Hematopoietic multipotent progenitor cell treated with erythropoietin and hydrocortisone succinate and interleukin-3 and kit ligand, for 4 days (in vitro differentiated cells): ENCODE measurements around the gene WEE2.
"Not testable (repeated sequence)": the region's sequence is repeated elsewhere in the genome, so short reads cannot be mapped to it uniquely, and the experiment has no call there.

ENCODE experiments used
- DNase-seq: peaks from one replicate; pipeline ENCODE4 v3.0.0-alpha.2; 2015

Gene WEE2

DNA sequence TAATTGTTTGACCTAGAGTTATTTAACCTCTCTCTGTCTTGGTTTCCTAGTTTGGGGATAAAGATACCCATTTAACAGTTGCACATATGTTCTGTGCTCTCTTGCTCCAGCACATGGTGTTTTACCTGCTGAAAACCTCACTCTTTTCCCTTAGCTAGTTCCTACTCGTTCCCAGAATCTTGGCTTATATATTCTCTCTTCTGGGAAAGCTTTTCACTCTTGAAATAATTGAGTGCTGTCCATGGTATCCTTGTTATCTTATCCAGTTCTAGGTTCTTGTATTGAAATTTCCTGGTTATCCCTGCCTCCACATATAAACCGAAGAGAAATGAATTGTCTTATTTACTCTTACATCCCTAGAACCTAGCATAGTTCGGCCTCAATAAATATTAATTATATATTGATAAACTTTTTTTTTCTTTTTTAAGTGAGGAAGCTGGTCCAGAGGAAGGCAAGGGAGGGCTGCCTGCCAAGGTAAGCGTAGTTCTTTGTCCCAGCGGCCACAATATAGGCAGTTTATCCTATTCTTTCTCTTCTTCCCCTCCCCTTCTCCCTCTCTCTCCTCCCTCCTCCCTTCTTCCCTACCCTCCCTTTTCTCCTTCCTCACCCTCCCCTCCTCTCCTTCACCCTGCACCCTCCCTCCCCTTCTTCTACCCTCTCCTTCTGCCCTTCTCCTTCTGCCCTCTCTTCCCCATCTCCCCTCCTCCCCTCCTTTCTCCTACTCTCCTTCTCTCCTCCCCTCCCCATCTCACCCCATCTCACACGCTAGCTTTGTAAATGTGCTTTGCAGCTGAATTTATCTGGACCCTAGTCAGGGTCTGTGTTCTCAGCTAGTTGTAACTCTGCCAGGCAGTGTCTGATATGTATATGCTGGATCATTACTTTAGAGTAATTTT, 7.9 kb downstream of the WEE2 start:
- DNase-seq, result no peak

- no peak for DNase-seq
Measured at GRCh38 chr7:141717450-141717849, 9.3 kb downstream of the WEE2 start.

GRCh38 chr7:141722529-141722928, 14.4 kb downstream of the WEE2 start:
- DNase-seq, result no peak

DNA sequence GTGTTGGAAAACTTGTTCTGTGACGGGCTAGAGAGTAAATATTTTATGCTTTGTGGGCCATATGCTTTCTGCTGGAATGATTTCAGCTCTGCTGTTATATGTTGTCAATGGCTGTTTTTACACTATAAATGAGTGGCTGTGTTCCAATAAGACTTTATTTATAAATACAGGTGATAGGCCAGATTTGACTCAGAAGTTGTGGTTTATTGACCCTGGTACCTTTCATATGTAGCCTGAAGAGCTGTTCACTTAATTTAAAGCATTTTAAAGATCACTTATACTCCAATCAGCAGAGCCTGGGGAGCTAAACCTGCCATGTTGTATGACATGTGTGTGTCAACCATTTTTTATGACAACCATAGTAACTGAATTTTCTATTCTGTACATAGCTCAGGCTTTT, 20.9 kb downstream of the WEE2 start:
- no peak for DNase-seq

- no peak for DNase-seq
Measured at GRCh38 chr7:141731476-141732149, 23.5 kb downstream of the WEE2 start.

GRCh38 chr7:141737118-141737835, 29.1 kb downstream of the WEE2 start:
- DNase-seq, result peak; percentile 60

DNA sequence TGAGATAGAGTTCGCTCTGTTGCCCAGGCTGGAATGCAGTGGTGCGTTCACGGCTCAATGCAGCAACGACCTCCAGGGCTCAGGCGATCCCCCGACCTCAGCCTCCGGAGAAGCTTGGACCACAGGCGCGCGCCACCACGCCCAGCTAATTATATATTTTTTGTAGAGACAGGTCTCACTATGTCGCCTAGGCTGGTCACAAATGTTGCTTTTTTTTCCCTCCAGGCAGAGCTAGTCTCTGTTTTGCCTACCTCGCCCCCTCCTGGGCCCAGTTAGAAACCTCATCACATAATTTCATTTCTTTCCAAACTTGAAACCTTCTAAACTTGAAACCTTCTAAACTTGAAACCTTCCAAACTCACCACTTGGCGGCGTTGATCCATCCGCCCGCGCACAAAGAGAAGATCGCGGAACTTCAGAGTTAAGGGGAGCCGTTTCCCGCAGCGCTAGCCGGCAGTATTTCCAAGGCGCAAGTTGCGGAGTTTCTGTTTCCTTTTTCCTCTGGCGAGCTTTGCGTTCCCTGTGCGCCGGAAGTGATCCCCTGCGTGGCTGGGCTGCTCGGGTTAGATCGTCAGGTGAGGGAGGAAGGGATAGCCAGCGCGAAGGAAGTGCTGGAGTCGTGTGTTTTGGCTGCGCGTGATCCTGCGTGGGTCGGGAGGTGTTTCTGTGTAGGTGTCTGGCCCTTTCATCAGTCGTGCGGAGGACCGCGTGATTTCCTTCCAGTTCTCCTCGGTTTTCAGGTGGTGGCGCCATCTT, 29.9 kb downstream of the WEE2 start, which contains the start of gene SSBP1:
TSS of gene SSBP1 (plus strand) at position 523 of the 756 bp plus-strand sequence. CDS start 809 bp downstream, outside the sequence.
- DNase-seq, result peak; percentile 98

DNA sequence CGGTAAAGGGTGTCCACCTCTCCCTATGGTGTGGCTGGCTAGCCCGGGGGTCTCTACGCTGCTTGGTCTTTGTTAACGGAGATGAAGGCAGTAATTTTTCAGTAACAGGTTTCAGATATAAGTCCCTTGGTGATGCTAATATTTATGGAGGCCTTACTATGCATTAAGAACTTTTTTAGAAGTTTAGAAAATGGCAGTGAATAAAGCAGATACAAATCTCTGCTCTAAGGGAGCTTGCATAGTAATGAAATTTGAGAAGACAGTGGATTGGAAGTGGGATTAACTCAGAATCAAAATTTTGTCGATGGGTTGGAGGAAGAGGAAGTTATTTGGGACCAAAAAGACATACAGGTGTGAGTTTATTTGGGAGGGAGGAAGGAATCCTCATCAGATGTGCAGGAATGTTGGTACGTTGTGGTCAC, 30.4 kb downstream of the WEE2 start:
- no peak for DNase-seq

- DNase-seq, result no peak
Measured at GRCh38 chr7:141739250-141739649, 31.1 kb downstream of the WEE2 start.

- no peak for DNase-seq
Measured at GRCh38 chr7:141742229-141742628, 34.1 kb downstream of the WEE2 start.

- no peak for DNase-seq
Measured at GRCh38 chr7:141744131-141744530, 36.0 kb downstream of the WEE2 start.

GRCh38 chr7:141748396-141748795, 40.2 kb downstream of the WEE2 start:
- DNase-seq, result no peak

DNA sequence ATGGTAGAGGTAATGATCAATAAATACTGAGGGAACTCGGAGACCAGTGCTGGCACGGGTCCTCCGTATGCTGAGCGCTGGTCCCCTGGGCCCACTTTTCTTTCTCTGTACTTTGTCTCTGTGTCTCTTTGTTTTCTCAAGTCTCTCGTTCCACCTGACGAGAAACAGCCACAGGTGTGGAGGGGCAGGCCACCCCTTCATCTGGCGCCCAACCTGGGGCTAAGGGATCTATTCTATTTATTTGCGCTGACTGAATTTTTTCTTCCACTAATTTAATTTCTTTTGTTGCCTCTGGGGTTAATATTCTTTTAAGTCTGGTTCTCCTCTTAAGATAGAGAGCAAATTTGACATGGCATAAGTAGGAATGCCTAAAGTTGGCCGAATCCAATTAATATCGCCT, 43.8 kb downstream of the WEE2 start:
- peak; percentile 28 for DNase-seq

DNA sequence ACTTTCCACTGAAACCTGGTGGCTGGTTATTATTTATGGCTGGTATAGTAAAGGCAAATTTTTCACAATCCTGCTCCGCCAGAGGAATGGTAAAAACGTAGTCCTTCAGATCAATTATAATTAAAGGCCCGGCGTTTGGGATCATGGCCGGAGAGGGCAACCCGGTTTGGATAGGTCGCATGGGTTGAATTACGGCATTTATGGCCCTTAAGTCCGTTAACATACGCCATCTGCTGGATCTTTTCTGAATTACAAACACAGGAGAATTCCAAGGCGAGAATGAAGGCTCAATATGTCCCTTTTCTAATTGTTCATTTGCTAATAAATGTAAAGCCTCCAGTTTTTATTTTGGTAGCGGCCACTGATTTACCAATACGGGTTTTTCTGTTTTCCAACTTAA, 44.5 kb downstream of the WEE2 start:
- peak; percentile 44 for DNase-seq

DNA sequence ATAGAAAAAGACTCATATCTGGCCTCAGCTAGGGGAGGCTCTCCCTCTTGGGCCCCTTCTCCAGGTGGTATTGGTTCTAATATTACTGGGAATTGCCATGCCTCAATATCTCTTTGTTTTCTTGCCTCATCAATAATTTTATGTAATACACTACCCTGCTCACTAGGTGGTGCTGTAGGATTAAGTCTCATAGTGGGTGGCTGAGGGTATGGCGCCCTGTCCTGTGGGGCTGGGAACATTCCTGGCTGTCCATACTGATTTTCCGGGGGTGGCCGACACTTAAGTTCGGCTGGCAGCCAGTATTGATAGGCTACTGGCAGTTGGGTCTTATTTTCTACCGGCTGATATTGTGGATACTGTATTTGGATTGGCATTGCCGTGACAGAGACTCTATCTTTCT, 46.8 kb downstream of the WEE2 start:
- DNase-seq, result peak; percentile 70

- DNase-seq, result no peak
Measured at GRCh38 chr7:141763797-141764196, 55.6 kb downstream of the WEE2 start, which contains the start of gene TAS2R3. Gene TAS2R3, plus strand, starts transcription at chr7:141764097. Its CDS starts 62 bp downstream, at chr7:141764159.

DNA sequence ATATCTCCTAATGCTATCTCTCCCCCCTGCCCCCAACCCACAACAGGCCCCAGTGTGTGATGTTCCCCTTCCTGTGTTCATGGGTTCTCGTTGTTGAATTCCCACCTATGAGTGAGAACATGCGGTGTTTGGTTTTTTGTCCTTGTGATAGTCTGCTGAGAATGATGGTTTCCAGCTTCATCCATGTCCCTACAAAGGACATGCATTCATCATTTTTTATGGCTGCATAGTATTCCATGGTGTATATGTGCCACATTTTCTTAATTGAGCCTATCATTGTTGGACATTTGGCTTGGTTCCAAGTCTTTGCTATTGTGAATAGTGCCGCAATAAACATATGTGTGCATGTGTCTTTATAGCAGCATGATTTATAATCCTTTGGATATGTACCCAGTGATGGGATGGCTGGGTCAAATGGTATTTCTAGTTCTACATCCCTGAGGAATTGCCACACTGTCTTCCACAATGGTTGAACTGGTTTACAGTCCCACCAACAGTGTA, 62.0 kb downstream of the WEE2 start:
- DNase-seq, result not testable (repeated sequence)

DNA sequence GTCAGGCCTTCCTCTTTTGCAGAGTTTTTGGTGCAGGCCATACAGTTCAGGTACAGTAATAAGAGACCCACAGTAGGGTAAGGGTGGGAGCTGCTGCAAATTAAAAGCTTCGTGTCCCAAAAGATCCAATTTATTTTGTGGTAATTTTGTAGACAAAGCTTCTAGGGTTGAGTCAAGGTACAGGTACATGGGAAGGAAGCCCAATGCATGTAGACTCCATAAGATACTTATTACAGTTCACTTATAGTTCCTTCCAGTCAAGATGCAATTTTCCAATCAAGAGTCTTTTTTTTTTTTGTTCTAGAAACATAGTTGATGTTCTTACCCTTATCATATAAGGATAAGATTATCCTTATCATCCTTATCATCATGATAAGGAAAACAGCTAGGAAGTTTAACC, 68.2 kb downstream of the WEE2 start, which contains the start of gene TAS2R4:
TSS of gene TAS2R4 (plus strand) at position 301 of the 400 bp plus-strand sequence. CDS start 1,815 bp downstream, outside the sequence.
- DNase-seq, result no peak
